B cell (primary cell): Measurements from ENCODE around the gene CLCN5. TPM values are rescaled to one million over a fixed set of nuclear protein-coding genes. Genes with fewer than 3 reads are reported as not detected.

Source experiments
- ATAC-seq: fragments of 200-7000 bp; cut with Tn5 transposase; one replicate; pipeline ENCODE4 v1.10.0; 2021; ENCODE audit warnings: low read depth, mild to moderate bottlenecking, moderate number of reproducible peaks, moderate library complexity
- CTCF ChIA-PET: fragments of 350-600 bp; sonication (Branson Sonifier 250); formaldehyde crosslinking; loops from one replicate; lab custom pipeline; 2021; ENCODE audit warnings: antibody characterized with exemption, inconsistent platforms; lab: Charles Lee
- POLR2A ChIA-PET: fragments of 350-600 bp; sonication (Branson Sonifier 250); formaldehyde crosslinking; loops from one replicate; lab custom pipeline; 2021; ENCODE audit warnings: antibody characterized with exemption; lab: Charles Lee
- DNase-seq: peaks from one replicate; pipeline ENCODE4 v3.0.0; 2013
- H2AFZ ChIP-seq: 2 replicates; pipeline ENCODE4 v1.6.1; 2012; ENCODE audit warnings: mild to moderate bottlenecking, low read depth, low read length; ENCODE audit not compliant: insufficient read depth, poor library complexity, severe bottlenecking
- H3K27ac ChIP-seq, 2 donors: 1 replicate in 1 of 2; 2 replicates in 1 of 2; pipeline ENCODE4 v1.5.1; 2012 to 2013; ENCODE audit warnings: low read length in 2 of 2, mild to moderate bottlenecking in 2 of 2, moderate library complexity in 1 of 2
- H3K27me3 ChIP-seq, 4 experiments: fragments of 200-600 bp in 1 of 4; sonication (generic) in 1 of 4; replicated peaks in 1 of 4; 1 replicate in 2 of 4; 2 replicates in 2 of 4; pipeline versions ENCODE4 v1.6.1 to v1.7.0; 2013 to 2016; ENCODE audit warnings: low read length in 3 of 4, mild to moderate bottlenecking in 2 of 4, mixed read lengths in 1 of 4, moderate library complexity in 1 of 4; ENCODE audit not compliant: insufficient read depth in 4 of 4, control insufficient read depth in 3 of 4; ENCODE audit errors: control extremely low read depth in 1 of 4
- H3K36me3 ChIP-seq, 2 experiments: replicated peaks in 1 of 2; 1 replicate in 1 of 2; 2 replicates in 1 of 2; pipeline versions ENCODE4 v1.6.1 to v1.7.1; 2013; ENCODE audit warnings: low read length in 1 of 2; ENCODE audit not compliant: insufficient read depth in 2 of 2, control insufficient read depth in 1 of 2; ENCODE audit errors: control extremely low read depth in 1 of 2, extremely low read depth in 1 of 2
- H3K4me1 ChIP-seq, 2 donors: fragments of 200-600 bp in 1 of 2; sonication (generic) in 1 of 2; 1 replicate in 1 of 2; 2 replicates in 1 of 2; pipeline versions ENCODE4 v1.5.1 to v1.6.1; 2013 to 2017; ENCODE audit warnings: low read length in 2 of 2; ENCODE audit not compliant: control insufficient read depth in 2 of 2, insufficient read depth in 2 of 2
- H3K4me2 ChIP-seq: replicated peaks from 2 replicates; pipeline ENCODE3; 2012; ENCODE audit warnings: mild to moderate bottlenecking, low read depth, low read length; ENCODE audit not compliant: poor library complexity, severe bottlenecking
- H3K4me3 ChIP-seq, 5 experiments: fragments of 200-600 bp in 1 of 5; sonication (generic) in 1 of 5; 1 replicate in 3 of 5; 2 replicates in 2 of 5; pipeline versions ENCODE4 v1.5.1 to v1.7.0; 2011 to 2016; ENCODE audit warnings: low read length in 4 of 5, mild to moderate bottlenecking in 4 of 5, low read depth in 2 of 5, control low read depth in 1 of 5, moderate library complexity in 1 of 5; ENCODE audit not compliant: insufficient read depth in 1 of 5; ENCODE audit errors: control extremely low read depth in 1 of 5, extremely low read depth in 1 of 5
- H3K79me2 ChIP-seq: fragments of 200-600 bp; sonication (generic); one replicate; pipeline ENCODE4 v1.6.0; 2016; ENCODE audit warnings: low read length; ENCODE audit not compliant: control insufficient read depth, insufficient read depth
- H3K9ac ChIP-seq: fragments of 200-600 bp; sonication (generic); 2 replicates; pipeline ENCODE4 v1.6.1; 2017; ENCODE audit warnings: mild to moderate bottlenecking, low read length, moderate library complexity
- H3K9me3 ChIP-seq, 3 donors: one replicate each; pipeline versions ENCODE4 v1.6.1 to v1.7.1; 2013; ENCODE audit warnings: low read length in 2 of 3; ENCODE audit not compliant: control insufficient read depth in 2 of 3, insufficient read depth in 1 of 3; ENCODE audit errors: control extremely low read depth in 1 of 3
- H4K20me1 ChIP-seq: 2 replicates; pipeline ENCODE4 v1.6.0; 2012; ENCODE audit warnings: mild to moderate bottlenecking, low read length; ENCODE audit not compliant: insufficient read depth, control insufficient read depth, poor library complexity, severe bottlenecking
- H3K27ac Mint-ChIP-seq: one replicate; pipeline ENCODE4 v1.8.0; 2021; ENCODE audit warnings: mixed read lengths
- H3K27me3 Mint-ChIP-seq: one replicate; pipeline ENCODE4 v1.8.0; 2021; ENCODE audit warnings: mixed read lengths
- H3K4me1 Mint-ChIP-seq: one replicate; pipeline ENCODE4 v1.8.0; 2021; ENCODE audit warnings: mixed read lengths
- H3K4me3 Mint-ChIP-seq: one replicate; pipeline ENCODE4 v1.8.0; 2021; ENCODE audit warnings: mixed read lengths
- H3K9me3 Mint-ChIP-seq: one replicate; pipeline ENCODE4 v1.8.0; 2022; ENCODE audit warnings: mixed read lengths; ENCODE audit not compliant: insufficient read depth
- CTCF ChIP-seq: fragments of 200-600 bp; IDR thresholded peaks from one replicate; pipeline ENCODE4 v1.8.0; 2022; ENCODE audit warnings: antibody characterized with exemption, mild to moderate bottlenecking
- EZH2 ChIP-seq: IDR thresholded peaks from 2 replicates; pipeline ENCODE4 v1.6.1; 2012; ENCODE audit warnings: borderline replicate concordance, low read depth, mild to moderate bottlenecking, moderate library complexity, low read length; ENCODE audit not compliant: insufficient read depth, poor library complexity, severe bottlenecking
- WGBS: methylation state at CpG from one replicate; pipeline ENCODE4 v1.1.5; 2013; ENCODE audit warnings: missing lambda C conversion rate; ENCODE audit not compliant: insufficient coverage; 5-methylcytosine and 5-hydroxymethylcytosine counted together
- intact Hi-C: fragments of 100-400 bp; cut with micrococcal nuclease; formaldehyde crosslinking; loops from one replicate; pipeline ENCODE4 v1.10.0; 2022
- polyA plus RNA-seq: library from polyadenylated mRNA; depleted of rRNA; stranded (reverse); fragments of >200 nt; gene quantifications from 2 replicates; pipeline ENCODE4 v1.2.3, GENCODE V29; 2012
- total RNA-seq, 2 donors: library from RNA; stranded (reverse); fragments of 120-200 nt in 1 of 2; gene quantifications; 1 replicate in 1 of 2; 2 replicates in 1 of 2; pipeline versions ENCODE4 v1.2.3 to v1.2.4, GENCODE V29; 2013 to 2022

The CLCN5 gene
- total and polyA plus RNA-seq, 2 donors (not counting 1 experiment from before 2014, with no cell fraction given), result 0.55 to 3.6 TPM

- Histone ChIP-seq H3K4me3 (no peak overlapping the region), H3K9ac (no peak overlapping the region), H3K27me3 (no peaks in the 10 kb centered on the region), H3K79me2 (no peaks in the 10 kb centered on the region), H3K4me1 (peaks cover 0 to 4% of the 10 kb centered on the region in 2 donors), H3K36me3 (no peaks in the 10 kb centered on the region), H3K9me3 (no peaks in the 10 kb centered on the region), H3K4me2 (no peak overlapping the region), H3K27ac (no peak overlapping the region), H2AFZ (no peak overlapping the region), H4K20me1 (no peaks in the 10 kb centered on the region)
- no peak overlapping the region for H3K27ac Mint-ChIP-seq
- peaks cover 1% of the 10 kb centered on the region for H3K4me1 Mint-ChIP-seq
- WGBS, result no CpG with 5 or more reads among the region's 2 CpGs
- TF ChIP-seq EZH2 (no peak), CTCF (no peak)
- ChIA-PET POLR2A (no interaction called here), CTCF (no interaction called here)
- no peak for DNase-seq
- H3K27me3 Mint-ChIP-seq, result no peaks in the 10 kb centered on the region
- ATAC-seq, result no peak
- no peak overlapping the region for H3K4me3 Mint-ChIP-seq
- no peaks in the 10 kb centered on the region for H3K9me3 Mint-ChIP-seq
- intact Hi-C loops, result no loop called here
Observed at GRCh38 chrX:49995795-49996455, 73.5 kb downstream of the CLCN5 start.

- Histone ChIP-seq H4K20me1 (no peaks in the 10 kb centered on the region), H3K4me2 (no peak overlapping the region), H3K27me3 (no peaks in the 10 kb centered on the region), H2AFZ (no peak overlapping the region), H3K4me3 (no peak overlapping the region), H3K36me3 (no peaks in the 10 kb centered on the region), H3K9ac (no peak overlapping the region), H3K27ac (no peak overlapping the region), H3K79me2 (no peaks in the 10 kb centered on the region), H3K4me1 (peaks cover 0 to 4% of the 10 kb centered on the region in 2 donors), H3K9me3 (no peaks in the 10 kb centered on the region)
- Mint-ChIP-seq H3K4me1 (peaks cover 5% of the 10 kb centered on the region), H3K27ac (no peak overlapping the region), H3K4me3 (no peak overlapping the region), H3K27me3 (no peaks in the 10 kb centered on the region), H3K9me3 (no peaks in the 10 kb centered on the region)
- intact Hi-C loops, result no loop called here
- TF ChIP-seq CTCF (no peak), EZH2 (no peak)
- WGBS, result no CpG with 5 or more reads among the region's 2 CpGs
- ATAC-seq (no peak), DNase-seq (no peak)
- CTCF ChIA-PET, result no interaction called here
- POLR2A ChIA-PET, result no interaction called here
Observed at GRCh38 chrX:49996474-49996873, 74.1 kb downstream of the CLCN5 start.
